Astrocyte (in vitro differentiated cells and primary cell): Measurements from ENCODE around the gene CES2. TPM values are rescaled to one million over a fixed set of nuclear protein-coding genes. Genes with fewer than 3 reads are reported as not detected.

Experiments
- DNase-seq: peaks from one replicate; pipeline ENCODE4 v3.0.0-alpha.2; 2010; ENCODE audit warnings: low read depth
- FAIRE-seq: peaks from 2 replicates; lab custom pipeline; 2011; peaks lifted over from hg19 to GRCh38; lab: Jason Lieb, UNC
- H2AFZ ChIP-seq: 2 replicates; pipeline ENCODE4 v1.6.0; 2012; ENCODE audit warnings: low read depth, low read length, inconsistent platforms
- H3K27ac ChIP-seq: 2 replicates; pipeline ENCODE4 v1.5.1; 2011; ENCODE audit warnings: low read depth, low read length, inconsistent platforms
- H3K27me3 ChIP-seq: 2 replicates; pipeline ENCODE4 v1.6.0; 2011; ENCODE audit warnings: low read length, inconsistent platforms; ENCODE audit not compliant: insufficient read depth
- H3K36me3 ChIP-seq: 2 replicates; pipeline ENCODE4 v1.5.1; 2011; ENCODE audit warnings: low read length, inconsistent platforms; ENCODE audit not compliant: insufficient read depth
- H3K4me1 ChIP-seq: 2 replicates; pipeline ENCODE4 v1.5.1; 2011; ENCODE audit warnings: low read length, inconsistent platforms; ENCODE audit not compliant: insufficient read depth
- H3K4me2 ChIP-seq: 2 replicates; pipeline ENCODE4 v1.6.0; 2012; ENCODE audit warnings: low read length, inconsistent platforms
- H3K4me3 ChIP-seq: 2 replicates; pipeline ENCODE4 v1.5.1; 2011; ENCODE audit warnings: low read depth, mild to moderate bottlenecking, low read length, inconsistent platforms; ENCODE audit not compliant: insufficient read depth
- H3K79me2 ChIP-seq: 2 replicates; pipeline ENCODE4 v1.6.0; 2012; ENCODE audit warnings: mild to moderate bottlenecking, low read length, inconsistent platforms; ENCODE audit not compliant: insufficient read depth
- H3K9ac ChIP-seq: 2 replicates; pipeline ENCODE4 v1.6.0; 2012; ENCODE audit warnings: mild to moderate bottlenecking, low read length, inconsistent platforms
- H3K9me3 ChIP-seq: 2 replicates; pipeline ENCODE4 v1.5.1; 2012; ENCODE audit warnings: low read depth, mild to moderate bottlenecking, low read length, inconsistent platforms; ENCODE audit not compliant: insufficient read depth
- H4K20me1 ChIP-seq: 2 replicates; pipeline ENCODE4 v1.6.0; 2012; ENCODE audit warnings: low read length, inconsistent platforms; ENCODE audit not compliant: insufficient read depth
- H3K27ac Mint-ChIP-seq: one replicate; pipeline ENCODE4 v1.8.0; 2021; ENCODE audit warnings: mild to moderate bottlenecking, mixed read lengths; ENCODE audit not compliant: unreplicated experiment
- H3K27me3 Mint-ChIP-seq: one replicate; pipeline ENCODE4 v1.8.0; 2021; ENCODE audit warnings: low read depth, mixed read lengths; ENCODE audit not compliant: unreplicated experiment
- H3K36me3 Mint-ChIP-seq: one replicate; pipeline ENCODE4 v1.8.0; 2021; ENCODE audit warnings: low read depth, mixed read lengths; ENCODE audit not compliant: unreplicated experiment
- H3K4me1 Mint-ChIP-seq: one replicate; pipeline ENCODE4 v1.8.0; 2021; ENCODE audit warnings: low read depth, mixed read lengths; ENCODE audit not compliant: unreplicated experiment
- H3K4me3 Mint-ChIP-seq: one replicate; pipeline ENCODE4 v1.8.0; 2021; ENCODE audit warnings: mild to moderate bottlenecking, moderate library complexity, mixed read lengths; ENCODE audit not compliant: unreplicated experiment
- H3K9me3 Mint-ChIP-seq: one replicate; pipeline ENCODE4 v1.8.0; 2021; ENCODE audit warnings: mild to moderate bottlenecking, mixed read lengths; ENCODE audit not compliant: unreplicated experiment
- EZH2 ChIP-seq: IDR thresholded peaks from 2 replicates; pipeline ENCODE4 v1.6.1; 2012; ENCODE audit warnings: mild to moderate bottlenecking, low read length, inconsistent platforms; ENCODE audit not compliant: insufficient read depth
- total RNA-seq: library from RNA; stranded (reverse); gene quantifications from 2 replicates; pipeline ENCODE4 v1.2.1, GENCODE V29; 2021
- TF ChIP-seq, protein P1 (sequence below): IDR thresholded peaks from 2 replicates; pipeline ENCODE4 v1.5.1; 2011; ENCODE audit warnings: low read depth, mild to moderate bottlenecking, inconsistent platforms, low read length, moderate library complexity; ENCODE audit not compliant: insufficient read depth

CES2 gene
- total RNA-seq, 1 donor from 2014 or later, result 28.8 TPM

DNA sequence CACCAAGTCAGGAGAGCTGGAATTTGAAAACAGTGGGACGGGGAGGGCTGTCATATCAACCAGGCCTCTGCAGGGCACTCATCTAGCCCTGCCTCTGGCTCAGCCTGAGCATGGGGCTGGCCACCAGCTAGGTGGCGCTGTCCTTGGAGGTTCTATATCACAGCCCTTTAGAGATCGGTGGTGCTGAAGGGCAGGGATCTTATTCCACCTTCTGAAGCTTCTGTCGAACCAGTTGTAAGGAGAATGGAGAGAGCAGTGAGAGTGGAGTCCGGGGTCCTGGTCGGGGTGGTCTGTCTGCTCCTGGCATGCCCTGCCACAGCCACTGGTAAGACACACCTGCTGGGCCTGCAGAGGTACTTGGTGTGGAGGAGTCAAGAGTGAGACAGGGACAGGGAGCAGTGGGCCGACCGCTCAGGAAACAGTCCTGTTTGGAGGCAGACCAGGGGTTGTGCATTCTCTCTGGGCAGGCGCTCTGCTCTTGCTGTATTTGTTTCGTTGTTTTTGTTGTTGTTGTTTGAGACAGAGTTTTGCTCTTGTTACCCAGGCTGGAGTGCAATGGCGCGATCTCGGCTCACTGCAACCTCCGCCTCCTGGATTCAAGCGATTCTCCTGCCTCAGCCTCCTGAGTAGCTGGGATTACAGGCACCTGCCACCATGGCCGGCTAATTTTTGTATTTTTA is 25.9 kb downstream of the CES2 start, which contains the start of gene CES3:
Gene CES3 (plus strand): TSS at position 202 of the 680 bp plus-strand sequence. CDS start 42 bp downstream, at position 244.
- Histone ChIP-seq H4K20me1 (no peaks in the 10 kb centered on the region), H3K27ac (no peak within 1 kb of the TSS), H3K27me3 (peaks cover 15% of the 10 kb centered on the region), H3K79me2 (no peaks in the 10 kb centered on the region), H3K4me2 (no peak within 1 kb of the TSS), H3K4me3 (no peak within 1 kb of the TSS), H3K9ac (no peak within 1 kb of the TSS), H3K9me3 (no peaks in the 10 kb centered on the region), H2AFZ (peak within 1 kb of the TSS; percentile 38), H3K36me3 (no peaks in the 10 kb centered on the region), H3K4me1 (no peaks in the 10 kb centered on the region)
- Mint-ChIP-seq H3K9me3 (peaks cover 1% of the 10 kb centered on the region), H3K4me3 (peak within 1 kb of the TSS; percentile 20), H3K36me3 (peaks cover 2% of the 10 kb centered on the region), H3K4me1 (no peaks in the 10 kb centered on the region), H3K27ac (peak within 1 kb of the TSS; percentile 53), H3K27me3 (peaks cover 38% of the 10 kb centered on the region)
- no peak for TF ChIP-seq EZH2
- TF ChIP-seq, protein P1, sequence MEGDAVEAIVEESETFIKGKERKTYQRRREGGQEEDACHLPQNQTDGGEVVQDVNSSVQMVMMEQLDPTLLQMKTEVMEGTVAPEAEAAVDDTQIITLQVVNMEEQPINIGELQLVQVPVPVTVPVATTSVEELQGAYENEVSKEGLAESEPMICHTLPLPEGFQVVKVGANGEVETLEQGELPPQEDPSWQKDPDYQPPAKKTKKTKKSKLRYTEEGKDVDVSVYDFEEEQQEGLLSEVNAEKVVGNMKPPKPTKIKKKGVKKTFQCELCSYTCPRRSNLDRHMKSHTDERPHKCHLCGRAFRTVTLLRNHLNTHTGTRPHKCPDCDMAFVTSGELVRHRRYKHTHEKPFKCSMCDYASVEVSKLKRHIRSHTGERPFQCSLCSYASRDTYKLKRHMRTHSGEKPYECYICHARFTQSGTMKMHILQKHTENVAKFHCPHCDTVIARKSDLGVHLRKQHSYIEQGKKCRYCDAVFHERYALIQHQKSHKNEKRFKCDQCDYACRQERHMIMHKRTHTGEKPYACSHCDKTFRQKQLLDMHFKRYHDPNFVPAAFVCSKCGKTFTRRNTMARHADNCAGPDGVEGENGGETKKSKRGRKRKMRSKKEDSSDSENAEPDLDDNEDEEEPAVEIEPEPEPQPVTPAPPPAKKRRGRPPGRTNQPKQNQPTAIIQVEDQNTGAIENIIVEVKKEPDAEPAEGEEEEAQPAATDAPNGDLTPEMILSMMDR, result peak; percentile 84
- DNase-seq, result peak; percentile 24
- peak; percentile 58 for FAIRE-seq

DNA sequence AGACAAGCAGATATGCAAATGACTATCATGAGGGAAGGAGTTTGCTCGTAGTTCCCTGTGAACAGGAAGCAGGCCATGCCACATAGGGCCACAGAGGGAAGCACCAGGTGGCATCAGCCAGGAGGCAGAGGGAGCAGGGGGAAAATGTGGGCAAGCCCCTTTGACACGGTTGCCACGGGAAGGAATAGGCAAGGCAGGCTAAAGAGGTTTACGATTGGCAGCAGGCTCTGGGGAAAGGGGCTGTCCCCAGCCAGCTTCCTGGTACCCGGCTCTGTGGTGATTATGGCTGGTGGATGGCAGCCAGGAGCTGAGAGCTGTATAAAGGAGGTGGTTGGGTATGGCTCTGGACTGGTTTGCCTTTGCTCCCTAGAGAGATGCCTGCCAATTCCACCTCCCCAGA is 26.6 kb downstream of the CES2 start:
- peaks cover 1% of the 10 kb centered on the region for H3K9me3 Mint-ChIP-seq
- H3K27me3 Mint-ChIP-seq, result peaks cover 42% of the 10 kb centered on the region
- peaks cover 12% of the 10 kb centered on the region for H3K27me3 ChIP-seq
- H3K27ac ChIP-seq, result no peak overlapping the region
- no peaks in the 10 kb centered on the region for H3K9me3 ChIP-seq
- H3K4me2 ChIP-seq, result no peak overlapping the region
- FAIRE-seq (no peak), DNase-seq (no peak)
- no peaks in the 10 kb centered on the region for H3K4me1 ChIP-seq
- H3K4me1 Mint-ChIP-seq, result no peaks in the 10 kb centered on the region
- H3K27ac Mint-ChIP-seq, result peak overlapping the region; percentile 53
- H3K9ac ChIP-seq, result no peak overlapping the region
- no peaks in the 10 kb centered on the region for H3K36me3 ChIP-seq
- no peaks in the 10 kb centered on the region for H4K20me1 ChIP-seq
- no peaks in the 10 kb centered on the region for H3K79me2 ChIP-seq
- H3K4me3 ChIP-seq, result no peak overlapping the region
- peaks cover 2% of the 10 kb centered on the region for H3K36me3 Mint-ChIP-seq
- H3K4me3 Mint-ChIP-seq, result no peak overlapping the region
- H2AFZ ChIP-seq, result no peak overlapping the region
- TF ChIP-seq, protein P1, result no peak
- no peak for TF ChIP-seq EZH2

GRCh38 chr16:66964049-66964448 is 28.7 kb downstream of the CES2 start:
- no peak overlapping the region for H3K4me3 Mint-ChIP-seq
- Histone ChIP-seq H3K27me3 (peaks cover 9% of the 10 kb centered on the region), H3K79me2 (no peaks in the 10 kb centered on the region), H3K36me3 (no peaks in the 10 kb centered on the region), H2AFZ (no peak overlapping the region), H3K4me1 (no peaks in the 10 kb centered on the region), H3K27ac (no peak overlapping the region), H3K9ac (no peak overlapping the region), H4K20me1 (no peaks in the 10 kb centered on the region), H3K4me3 (no peak overlapping the region), H3K9me3 (no peaks in the 10 kb centered on the region), H3K4me2 (no peak overlapping the region)
- H3K27me3 Mint-ChIP-seq, result peaks cover 34% of the 10 kb centered on the region
- H3K4me1 Mint-ChIP-seq, result no peaks in the 10 kb centered on the region
- peaks cover 2% of the 10 kb centered on the region for H3K36me3 Mint-ChIP-seq
- DNase-seq (no peak), FAIRE-seq (no peak)
- TF ChIP-seq EZH2, result no peak
- TF ChIP-seq, protein P1, result no peak
- no peak overlapping the region for H3K27ac Mint-ChIP-seq
- H3K9me3 Mint-ChIP-seq, result no peaks in the 10 kb centered on the region
